ENCODE results near the gene CDK8. TPM values are rescaled to one million over a fixed set of nuclear protein-coding genes. Genes with fewer than 3 reads are reported as not detected.

The CDK8 gene
- total and polyA plus RNA-seq, 9 of the 15 experiments (the other 6 are each of a cell fraction or from before 2014, with no cell fraction given) = 11.3 to 33.7 (median 20.3) TPM

- no TSS peak for BruUV-seq (replicated peaks)
- DNase-seq (ENCODE audit: extremely low read depth in 1 of 4, low spot score in 3 of 4) = no peak
- H3K4me1 ChIP-seq (replicated peaks in 1 of 2; ENCODE audit: control insufficient read depth in 2 of 2, insufficient read depth in 2 of 2, low read length in 2 of 2) = peaks cover 5 to 6% of the 10 kb centered on the region in 2 experiments; a peak in 3 of 5 replicates
- ChIA-PET CTCF (ENCODE audit: low intra/inter-chr PET ratio) (no interaction called here), POLR2A (no interaction called here)
- H3K4me2 ChIP-seq (ENCODE audit: insufficient read depth, low read length) = peak overlapping the region; percentile 83
- WGBS (ENCODE audit: insufficient coverage, low coverage, missing lambda C conversion rate) = 32% methylated on average over 8 of the region's 9 CpGs
- in situ Hi-C loops (cut with MboI) = no loop called here
- no peaks in the 10 kb centered on the region for H3K9me3 ChIP-seq (replicated peaks; ENCODE audit: control insufficient read depth, insufficient read depth, low read depth, low read length)
- no peaks in the 10 kb centered on the region for H3K27me3 ChIP-seq (ENCODE audit: control insufficient read depth in 2 of 2, insufficient read depth in 2 of 2, low read length in 2 of 2)
- H3K4me3 ChIP-seq = peak overlapping the region; percentile 79
- no peak for TF ChIP-seq TSC22D4 (tag; IDR thresholded peaks at IDR 0.05)
- no peak for TF ChIP-seq THRB (CRISPR knock-in tag; conservative IDR thresholded peaks at IDR 0.05)
- TF ChIP-seq ZNF592 (IDR thresholded peaks at IDR 0.05) = peak; percentile 29; the same call in 1 of the 2 replicates
- TF ChIP-seq KDM5B (IDR thresholded peaks at IDR 0.05; ENCODE audit: insufficient replicate concordance, low read depth, low read length) = no peak
- peak in 1 of 2 experiments; percentile 72; a peak in 2 of 4 replicates for TF ChIP-seq MLLT1 (IDR thresholded peaks at IDR 0.05)
- 0 out of 2 replicates have a peak, but pooled peaks have one; percentile 29 for TF ChIP-seq LCOR (CRISPR knock-in tag; IDR thresholded peaks at IDR 0.05)
- no peaks in the 10 kb centered on the region for H3K9me1 ChIP-seq (ENCODE audit: control insufficient read depth, insufficient read depth, low read length)
- no peaks in the 10 kb centered on the region for H3K36me3 ChIP-seq (ENCODE audit: control insufficient read depth, insufficient read depth, low read length)
- H3K9ac ChIP-seq (ENCODE audit: insufficient read depth in 1 of 2, low read depth in 2 of 2, low read length in 2 of 2) = peak overlapping the region; percentile 88 to 98
- intact Hi-C loops (cut with micrococcal nuclease) = no loop called here
- H3K27ac ChIP-seq (ENCODE audit: extremely low read depth, low read depth, low read length) = peak overlapping the region; percentile 92; the same call in 2 of the 3 replicates
- H3K79me2 ChIP-seq (ENCODE audit: control insufficient read depth, insufficient read depth, low read length) = peaks cover 39% of the 10 kb centered on the region
- no peak for FAIRE-seq
- no peak for ATAC-seq
- no peaks in the 10 kb centered on the region; the same call in none of the 2 replicates for H4K20me1 ChIP-seq (replicated peaks; ENCODE audit: control insufficient read depth, insufficient read depth, low read length)
- peak overlapping the region; percentile 99 for H2AFZ ChIP-seq (ENCODE audit: low read depth, low read length)
Observed at GRCh38 chr13:26253262-26253786, 605 bp upstream of the CDK8 start.

All from K562 (cell line).